Activated T-helper 1 cell treated with Interleukin-2 at 50 U/mL for 16 hours (primary cell): Measurements from ENCODE around the gene SLC11A1.

Experiments
- DNase-seq: peaks from one replicate; pipeline ENCODE4 v3.0.0-alpha.2; 2020; ENCODE audit warnings: low read depth

Gene SLC11A1

DNA sequence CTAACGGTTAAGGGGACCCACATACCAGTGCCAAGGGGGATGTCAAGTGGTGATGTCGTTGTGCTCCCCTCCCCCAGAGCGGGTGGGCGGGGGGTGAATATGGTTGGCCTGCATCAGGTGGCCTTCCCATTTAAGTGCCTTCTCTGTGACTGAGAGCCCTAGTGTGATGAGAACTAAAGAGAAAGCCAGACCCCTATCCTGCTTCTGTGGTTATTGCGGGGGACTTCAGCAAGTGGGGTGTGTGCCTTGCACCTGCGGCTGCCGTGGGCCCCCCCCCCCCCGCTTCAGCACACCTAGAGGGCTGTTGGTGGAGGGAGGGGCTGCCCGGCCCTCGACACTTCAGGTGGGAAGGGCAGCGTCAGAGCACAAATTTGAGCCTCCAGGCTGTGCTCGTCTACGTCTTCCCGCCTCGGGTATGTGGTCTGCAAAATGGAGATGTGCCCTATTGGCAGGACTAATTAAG lies 23.7 kb downstream of the SLC11A1 start:
- DNase-seq = no peak

DNA sequence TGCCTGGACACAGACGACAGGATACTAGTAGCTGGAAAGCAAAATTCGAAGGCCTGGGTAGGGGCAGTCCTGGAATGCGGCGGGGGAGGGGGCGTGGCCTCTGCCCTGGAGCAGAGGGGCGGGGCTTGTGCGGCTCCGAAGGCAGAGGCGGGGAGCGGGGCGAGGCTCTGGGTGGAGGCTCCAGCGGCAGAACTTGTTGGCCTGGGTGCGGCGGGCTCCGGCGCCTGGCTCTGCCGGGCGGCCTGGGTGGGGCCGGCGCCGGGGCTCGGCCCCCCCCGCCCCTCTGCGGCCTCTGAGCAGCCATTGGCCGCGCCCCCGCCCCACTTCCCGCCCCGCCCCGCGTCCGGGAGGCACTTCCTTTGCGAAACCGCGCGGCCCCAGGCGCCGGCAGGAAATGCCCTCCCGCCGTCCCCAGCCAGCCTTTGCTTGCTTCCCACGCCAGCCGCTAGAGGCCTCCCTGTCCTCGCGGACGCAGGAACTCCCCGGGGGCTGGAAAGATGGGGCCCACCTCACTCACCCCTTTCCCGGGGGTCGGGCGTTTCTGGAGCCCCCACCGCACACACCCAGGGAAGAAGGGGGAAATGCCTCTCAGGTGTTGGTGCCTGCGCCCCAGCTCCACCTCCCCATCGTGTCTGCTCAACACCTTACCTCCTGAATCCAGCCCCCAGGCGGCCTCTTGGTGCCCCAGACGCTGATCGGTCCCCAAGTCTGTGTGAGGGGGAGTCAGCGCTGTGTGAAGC lies 24.3 kb downstream of the SLC11A1 start:
- DNase-seq = peak; percentile 94

DNA sequence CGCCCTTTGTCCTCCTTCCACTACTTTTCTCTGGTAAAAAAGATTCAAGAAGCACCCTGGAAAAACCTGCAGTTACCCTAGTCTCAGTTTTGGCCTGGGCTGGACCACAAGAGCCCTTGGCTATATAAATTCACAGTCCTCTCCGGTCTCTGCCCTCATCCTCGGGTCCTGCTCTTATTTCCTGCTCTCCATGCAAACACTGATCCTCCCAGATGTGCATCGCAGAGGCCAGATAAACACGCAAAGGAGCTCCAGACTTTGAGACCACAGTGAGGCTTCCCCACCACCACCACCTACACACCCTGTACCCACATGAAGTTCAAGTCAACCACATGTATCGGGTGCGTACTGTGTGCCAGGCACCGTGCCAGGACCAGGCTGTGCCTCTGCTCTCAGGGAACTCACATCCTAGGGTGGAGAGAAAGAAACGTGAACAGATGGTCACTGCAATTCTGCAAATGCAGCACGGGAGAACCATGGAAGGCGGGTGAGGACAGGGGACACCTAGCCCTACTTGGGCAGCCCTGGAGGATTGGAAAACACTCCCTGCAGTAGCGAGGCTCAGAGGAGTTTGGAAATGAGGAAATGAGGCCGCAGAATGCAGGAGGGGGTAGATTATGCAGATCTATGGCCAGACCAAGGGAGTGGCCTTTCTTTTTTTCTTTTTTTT lies 25.0 kb downstream of the SLC11A1 start:
- DNase-seq = peak; percentile 56

DNA sequence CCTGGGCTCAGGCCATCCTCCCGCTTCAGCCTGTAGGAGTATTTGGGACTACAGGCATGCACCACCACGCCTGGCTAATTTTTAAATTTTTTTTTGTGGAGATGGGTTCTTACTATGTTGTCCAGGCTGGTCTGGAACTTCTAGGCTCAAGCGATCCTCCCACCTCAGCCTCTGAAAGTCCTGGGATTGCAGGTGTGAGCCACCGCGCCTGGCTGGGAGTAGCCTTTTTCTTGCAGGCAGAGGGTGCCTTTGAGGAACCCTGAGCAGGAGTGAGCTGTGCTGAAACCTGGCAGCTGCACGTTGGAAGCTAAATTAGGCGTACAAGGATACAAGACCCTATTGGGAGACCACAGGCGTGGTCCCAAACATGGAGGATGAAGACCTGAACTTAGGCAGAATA lies 25.6 kb downstream of the SLC11A1 start:
- no peak for DNase-seq

DNA sequence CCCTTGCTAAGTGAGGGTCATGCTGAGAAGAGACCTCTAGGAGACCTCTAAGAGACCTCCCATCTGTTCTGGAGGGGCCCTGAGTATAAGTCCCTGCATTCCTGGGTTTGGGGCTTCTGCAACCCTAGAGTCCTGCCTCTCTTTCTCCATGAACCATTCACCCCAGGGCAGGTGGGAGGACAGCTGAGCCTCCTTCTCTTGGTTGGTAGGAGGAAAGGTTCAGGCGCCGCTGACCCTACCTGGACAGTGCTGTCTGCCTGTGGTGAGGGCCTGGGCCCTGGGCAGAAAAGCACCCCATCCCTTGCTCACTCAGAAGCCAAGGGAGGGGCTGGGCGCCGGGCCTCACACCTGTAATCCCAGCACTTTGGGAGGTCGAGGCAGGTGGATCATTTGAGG lies 36.2 kb downstream of the SLC11A1 start:
- no peak for DNase-seq

DNA sequence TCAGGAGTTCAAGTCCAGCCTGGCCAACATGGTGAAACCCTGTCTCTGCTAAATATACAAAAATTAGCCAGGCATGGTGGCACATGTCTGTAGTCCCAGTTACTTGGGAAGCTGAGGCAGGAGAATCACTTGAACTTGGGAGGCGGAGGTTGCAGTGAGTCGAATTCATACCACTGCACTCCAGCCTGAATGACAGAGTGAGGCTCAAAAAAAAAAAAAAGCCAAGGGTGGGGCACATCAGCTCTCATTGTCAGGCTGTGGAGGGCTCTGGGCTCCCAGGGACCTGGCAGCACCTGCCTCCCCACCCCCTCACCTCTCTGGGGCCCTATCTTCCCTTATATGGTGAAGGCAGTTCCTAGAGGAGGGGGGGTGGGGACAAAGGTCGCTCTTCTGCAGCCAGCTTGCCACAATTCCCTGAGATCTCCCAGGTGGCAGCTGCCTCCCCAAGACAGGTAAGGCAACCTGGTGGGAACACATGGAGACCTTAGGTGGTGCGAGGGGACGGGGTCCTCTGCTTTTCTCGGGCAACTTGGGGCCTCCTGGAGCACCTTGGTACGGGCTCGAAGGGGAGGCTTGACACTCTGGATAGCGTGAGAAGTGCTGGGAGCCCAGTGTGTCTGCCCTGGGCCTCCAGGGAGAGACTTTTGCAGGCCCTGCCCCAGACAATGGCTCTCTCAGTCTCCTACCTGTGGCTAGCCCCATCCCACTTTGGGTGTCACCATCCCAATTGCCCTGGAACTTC lies 36.8 kb downstream of the SLC11A1 start, which contains the start of gene VIL1:
VIL1 (plus strand) TSS at position 407 of the 742 bp plus-strand sequence. CDS start 4,656 bp downstream, outside the sequence.
- DNase-seq = no peak

DNA sequence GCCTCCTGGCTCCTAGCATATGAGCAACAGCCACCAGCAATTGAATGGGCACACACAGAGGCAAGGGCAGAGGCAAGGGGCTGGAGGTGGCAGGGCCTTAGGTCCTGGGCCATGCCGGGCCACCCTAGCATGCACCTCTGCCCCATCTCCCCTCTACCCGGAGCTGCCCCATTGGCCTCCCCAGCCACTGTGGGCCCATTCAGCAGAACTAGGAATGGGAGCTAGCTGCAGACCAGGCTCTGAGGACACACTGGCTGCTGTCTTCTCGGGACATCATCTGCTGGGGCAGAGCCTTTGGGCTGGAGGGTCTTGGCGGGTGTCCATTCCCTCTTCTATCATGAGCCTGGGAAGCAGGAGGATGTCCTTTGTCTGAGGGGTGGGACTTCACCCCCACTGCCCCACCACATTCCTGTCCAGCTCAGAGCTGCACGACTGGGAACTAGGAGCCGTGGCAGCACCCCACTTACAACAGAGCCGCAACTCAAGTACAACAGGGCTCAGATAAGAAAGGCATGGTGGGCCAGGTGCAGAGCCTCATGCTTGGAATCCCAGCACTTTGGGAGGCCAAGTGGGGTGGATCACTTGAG lies 37.6 kb downstream of the SLC11A1 start:
- no peak for DNase-seq

DNA sequence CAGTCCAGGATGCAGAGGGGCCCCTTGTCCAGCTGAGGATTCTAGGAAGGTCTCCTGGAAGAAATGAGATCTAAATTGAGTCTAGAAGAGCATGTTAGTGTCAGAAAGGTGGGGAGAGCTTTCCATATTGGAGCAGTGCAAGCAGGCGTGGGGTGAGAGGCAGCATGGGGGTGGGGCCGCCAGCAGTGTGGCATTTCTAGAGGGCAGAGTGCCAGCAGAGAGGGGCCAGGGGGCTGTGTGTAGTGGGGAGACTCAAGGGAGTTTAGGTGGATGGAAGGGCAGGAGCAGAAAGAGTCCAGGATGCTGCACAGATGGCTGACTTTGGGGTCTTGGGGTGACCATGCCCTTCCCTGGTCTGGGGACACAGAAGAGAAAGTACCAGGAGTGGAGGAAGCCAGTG lies 39.0 kb downstream of the SLC11A1 start:
- DNase-seq = no peak

DNA sequence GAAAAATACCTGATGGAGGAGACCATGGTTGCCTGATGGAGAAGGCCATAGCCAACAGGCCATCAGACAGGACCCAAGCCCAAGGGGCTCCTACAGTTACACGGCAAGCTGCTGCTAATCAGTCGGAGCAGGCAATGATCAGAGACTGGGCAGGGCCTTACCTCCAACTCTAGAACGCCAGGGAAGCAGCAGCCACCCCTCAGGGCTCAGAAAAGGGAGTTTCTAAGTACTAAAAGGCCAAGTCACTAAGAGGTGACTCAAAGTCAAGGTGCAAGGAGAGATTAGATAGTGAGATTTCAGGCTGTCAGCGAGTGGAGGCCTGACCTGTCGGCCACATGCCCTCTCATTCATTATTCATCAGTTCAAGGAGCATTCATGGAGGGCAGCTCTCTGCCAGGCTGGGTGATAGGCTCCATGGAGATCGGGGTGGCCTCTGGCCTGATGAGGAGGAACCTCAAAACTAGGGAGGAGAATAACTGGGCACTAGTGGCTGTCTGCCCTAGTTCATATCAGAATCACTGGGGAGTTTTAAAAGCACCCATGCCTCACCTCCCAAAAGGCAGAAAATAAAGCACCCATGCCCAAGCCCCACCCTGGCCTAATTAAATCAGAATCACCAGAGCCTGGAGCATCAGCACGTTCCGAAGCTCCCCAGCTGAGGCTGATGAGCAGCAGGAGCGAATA lies 40.5 kb downstream of the SLC11A1 start:
- no peak for DNase-seq

DNA sequence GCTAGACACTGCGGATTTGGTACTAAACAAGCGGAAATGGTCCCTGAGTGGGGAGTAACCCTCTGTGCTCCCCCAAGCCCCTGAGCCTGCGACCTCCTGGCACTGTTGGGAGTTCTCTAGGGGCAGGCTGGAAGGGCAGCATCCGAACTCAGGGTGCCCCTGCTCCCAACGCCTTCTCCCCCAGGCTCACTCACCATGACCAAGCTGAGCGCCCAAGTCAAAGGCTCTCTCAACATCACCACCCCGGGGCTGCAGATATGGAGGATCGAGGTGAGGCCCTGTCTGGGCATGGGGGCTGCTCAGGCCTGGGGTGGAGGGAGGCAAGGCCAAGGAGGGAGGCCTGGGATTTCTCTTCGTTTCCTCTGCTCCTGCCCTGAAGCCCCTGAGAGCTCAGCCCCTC lies 41.5 kb downstream of the SLC11A1 start:
- DNase-seq = no peak

DNA sequence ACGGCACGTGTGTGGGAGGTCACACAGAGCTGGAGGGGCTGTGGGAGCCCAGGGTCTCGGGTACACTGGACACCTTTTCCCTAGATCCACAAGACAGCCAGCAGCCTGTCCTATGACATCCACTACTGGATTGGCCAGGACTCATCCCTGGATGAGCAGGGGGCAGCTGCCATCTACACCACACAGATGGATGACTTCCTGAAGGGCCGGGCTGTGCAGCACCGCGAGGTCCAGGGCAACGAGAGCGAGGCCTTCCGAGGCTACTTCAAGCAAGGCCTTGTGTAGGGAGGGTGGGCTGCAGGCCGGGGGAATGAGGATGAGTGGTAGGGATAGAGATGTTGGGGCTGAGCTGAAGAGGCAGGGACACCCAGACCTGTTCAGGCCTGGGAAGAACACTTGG lies 43.5 kb downstream of the SLC11A1 start:
- no peak for DNase-seq

DNA sequence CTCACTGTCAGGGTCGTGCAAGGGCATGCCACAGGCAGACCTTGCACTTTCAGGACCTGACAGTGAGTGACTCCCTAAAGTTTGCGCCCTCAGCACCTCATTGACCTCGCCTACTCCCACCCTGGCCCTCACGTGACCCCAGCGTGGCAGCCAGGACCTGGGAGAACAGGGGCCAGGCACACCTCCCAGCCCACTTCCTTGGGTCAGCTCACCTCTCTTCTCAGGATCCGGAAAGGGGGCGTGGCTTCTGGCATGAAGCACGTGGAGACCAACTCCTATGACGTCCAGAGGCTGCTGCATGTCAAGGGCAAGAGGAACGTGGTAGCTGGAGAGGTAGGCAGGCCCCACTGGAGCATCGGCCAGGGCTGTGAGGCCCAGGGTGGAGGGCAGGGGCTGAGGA lies 45.7 kb downstream of the SLC11A1 start:
- no peak for DNase-seq

DNA sequence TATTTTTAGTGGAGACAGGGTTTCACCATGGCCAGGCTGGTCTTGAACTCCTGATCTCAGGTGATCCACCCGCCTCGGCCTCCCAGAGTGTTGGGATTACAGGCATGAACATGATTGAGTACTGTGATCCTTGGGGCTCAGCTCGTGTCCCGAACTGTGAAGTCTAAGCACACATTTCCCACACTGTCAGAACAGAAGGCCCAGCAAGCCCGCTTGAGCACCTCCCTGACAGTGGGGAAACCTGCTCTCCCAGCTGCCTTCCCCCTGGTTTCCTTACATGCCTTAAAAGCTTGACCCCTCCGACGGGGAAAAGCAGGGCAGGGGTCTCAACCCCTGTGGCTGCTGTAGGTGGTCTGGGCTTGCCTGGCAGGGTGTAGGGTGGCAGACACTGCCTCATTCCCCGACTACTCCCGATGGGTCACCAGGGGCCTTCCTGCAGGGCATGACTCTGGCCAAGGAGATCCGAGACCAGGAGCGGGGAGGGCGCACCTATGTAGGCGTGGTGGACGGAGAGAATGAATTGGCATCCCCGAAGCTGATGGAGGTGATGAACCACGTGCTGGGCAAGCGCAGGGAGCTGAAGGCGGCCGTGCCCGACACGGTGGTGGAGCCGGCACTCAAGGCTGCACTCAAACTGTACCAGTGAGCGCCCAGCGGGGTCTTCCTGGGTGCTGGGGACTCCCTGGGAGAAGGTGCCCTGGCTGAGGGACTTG lies 46.9 kb downstream of the SLC11A1 start:
- no peak for DNase-seq

DNA sequence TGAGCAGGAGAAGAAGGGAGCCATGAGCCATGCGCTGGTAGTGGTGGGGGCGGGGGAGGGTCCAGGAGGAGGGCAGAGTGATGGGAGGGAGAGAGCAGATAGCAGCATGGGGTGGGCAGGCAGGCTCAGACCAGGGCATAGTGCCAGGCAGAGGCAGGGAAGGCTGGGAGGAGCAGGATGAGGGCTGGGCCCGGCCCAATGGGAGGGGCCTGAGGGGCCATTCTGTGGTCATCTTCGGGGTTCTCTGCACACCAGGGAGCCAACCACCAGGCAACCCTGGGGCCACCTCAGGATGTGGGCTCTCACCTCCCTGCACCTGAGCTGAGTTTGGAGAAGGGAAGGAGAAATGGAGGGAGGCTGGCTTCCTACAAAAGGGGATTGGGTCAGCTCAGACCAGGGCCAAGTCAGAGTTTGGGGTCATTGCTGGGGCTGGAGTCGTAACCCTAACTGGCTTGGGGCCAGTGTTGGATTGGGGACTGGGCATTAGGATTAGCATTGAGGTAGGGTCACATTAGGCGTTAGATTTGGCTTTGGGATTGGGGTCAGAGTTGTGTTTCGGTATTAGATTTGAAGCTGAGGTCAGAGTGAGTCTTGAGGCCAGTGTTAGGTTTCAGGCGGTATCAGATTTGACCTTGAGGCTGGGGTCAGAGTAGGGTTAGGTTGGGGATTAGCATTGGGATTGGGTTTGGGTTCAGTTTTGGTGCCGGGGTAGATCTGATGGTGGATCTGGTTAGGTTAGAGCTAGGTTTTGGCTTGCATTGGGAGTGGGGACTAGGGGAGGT lies 48.0 kb downstream of the SLC11A1 start:
- no peak for DNase-seq

DNA sequence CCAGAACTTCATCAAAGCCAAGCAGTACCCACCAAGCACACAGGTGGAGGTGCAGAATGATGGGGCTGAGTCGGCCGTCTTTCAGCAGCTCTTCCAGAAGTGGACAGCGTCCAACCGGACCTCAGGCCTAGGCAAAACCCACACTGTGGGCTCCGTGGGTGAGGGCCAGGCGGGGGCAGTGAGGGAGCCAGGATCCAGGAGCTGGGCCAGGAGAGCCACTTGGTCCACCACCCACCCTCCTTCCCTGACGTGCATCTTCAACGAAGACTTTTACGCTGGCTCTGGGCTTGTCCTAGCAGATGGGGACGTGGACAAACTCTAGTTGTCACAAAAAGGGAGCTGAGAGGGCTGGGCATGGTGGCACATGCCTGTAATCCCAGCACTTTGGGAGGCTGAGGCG lies 48.6 kb downstream of the SLC11A1 start:
- no peak for DNase-seq

DNA sequence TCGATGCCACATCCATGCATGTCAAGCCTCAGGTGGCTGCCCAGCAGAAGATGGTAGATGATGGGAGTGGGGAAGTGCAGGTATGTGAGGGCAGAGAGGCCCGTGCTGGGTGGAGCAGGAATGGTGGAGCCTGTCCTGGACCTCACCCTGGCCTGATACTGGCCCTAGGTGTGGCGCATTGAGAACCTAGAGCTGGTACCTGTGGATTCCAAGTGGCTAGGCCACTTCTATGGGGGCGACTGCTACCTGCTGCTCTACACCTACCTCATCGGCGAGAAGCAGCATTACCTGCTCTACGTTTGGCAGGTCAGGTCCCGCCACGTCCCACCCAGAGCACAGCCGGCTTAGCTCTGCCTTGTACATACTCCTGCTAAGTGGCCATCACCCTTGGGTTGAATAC lies 49.8 kb downstream of the SLC11A1 start:
- no peak for DNase-seq

DNA sequence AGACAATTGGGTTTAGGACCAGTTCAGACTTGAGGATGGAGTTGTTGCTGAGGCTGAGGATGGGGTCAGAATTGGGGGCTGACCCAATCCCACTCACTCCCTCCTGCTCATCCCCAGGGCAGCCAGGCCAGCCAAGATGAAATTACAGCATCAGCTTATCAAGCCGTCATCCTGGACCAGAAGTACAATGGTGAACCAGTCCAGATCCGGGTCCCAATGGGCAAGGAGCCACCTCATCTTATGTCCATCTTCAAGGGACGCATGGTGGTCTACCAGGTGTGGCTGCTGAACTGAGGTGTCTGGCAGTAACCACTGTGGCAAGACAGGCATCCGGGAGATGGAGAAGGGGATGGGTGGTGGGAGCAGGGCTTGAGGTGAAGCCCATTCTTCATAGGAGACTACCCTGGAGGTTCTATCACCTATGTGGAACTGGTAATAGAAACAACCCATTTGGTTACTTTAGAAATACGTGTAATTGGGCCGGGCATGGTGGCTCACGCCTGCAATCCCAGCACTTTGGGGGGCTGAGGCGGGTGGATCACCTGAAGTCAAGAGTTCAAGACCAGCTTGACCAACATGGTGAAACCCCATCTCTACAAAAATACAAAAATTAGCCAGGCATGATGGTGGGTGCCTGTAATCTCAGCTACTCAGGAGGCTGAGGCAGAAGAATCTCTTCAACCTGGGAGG lies 50.7 kb downstream of the SLC11A1 start:
- DNase-seq = no peak

DNA sequence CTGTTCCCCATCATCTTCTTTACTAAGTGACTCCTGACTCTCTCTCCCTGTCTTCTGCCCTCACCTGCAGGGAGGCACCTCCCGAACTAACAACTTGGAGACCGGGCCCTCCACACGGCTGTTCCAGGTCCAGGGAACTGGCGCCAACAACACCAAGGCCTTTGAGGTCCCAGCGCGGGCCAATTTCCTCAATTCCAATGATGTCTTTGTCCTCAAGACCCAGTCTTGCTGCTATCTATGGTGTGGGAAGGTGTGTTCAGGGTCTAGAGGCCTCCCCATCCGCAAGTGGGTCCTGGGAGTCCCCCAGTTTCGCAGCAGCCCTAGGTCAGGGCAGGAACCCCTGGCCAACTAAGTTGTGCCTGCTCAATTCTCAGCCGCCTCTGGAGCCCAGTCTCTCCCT lies 52.4 kb downstream of the SLC11A1 start:
- DNase-seq = no peak

DNA sequence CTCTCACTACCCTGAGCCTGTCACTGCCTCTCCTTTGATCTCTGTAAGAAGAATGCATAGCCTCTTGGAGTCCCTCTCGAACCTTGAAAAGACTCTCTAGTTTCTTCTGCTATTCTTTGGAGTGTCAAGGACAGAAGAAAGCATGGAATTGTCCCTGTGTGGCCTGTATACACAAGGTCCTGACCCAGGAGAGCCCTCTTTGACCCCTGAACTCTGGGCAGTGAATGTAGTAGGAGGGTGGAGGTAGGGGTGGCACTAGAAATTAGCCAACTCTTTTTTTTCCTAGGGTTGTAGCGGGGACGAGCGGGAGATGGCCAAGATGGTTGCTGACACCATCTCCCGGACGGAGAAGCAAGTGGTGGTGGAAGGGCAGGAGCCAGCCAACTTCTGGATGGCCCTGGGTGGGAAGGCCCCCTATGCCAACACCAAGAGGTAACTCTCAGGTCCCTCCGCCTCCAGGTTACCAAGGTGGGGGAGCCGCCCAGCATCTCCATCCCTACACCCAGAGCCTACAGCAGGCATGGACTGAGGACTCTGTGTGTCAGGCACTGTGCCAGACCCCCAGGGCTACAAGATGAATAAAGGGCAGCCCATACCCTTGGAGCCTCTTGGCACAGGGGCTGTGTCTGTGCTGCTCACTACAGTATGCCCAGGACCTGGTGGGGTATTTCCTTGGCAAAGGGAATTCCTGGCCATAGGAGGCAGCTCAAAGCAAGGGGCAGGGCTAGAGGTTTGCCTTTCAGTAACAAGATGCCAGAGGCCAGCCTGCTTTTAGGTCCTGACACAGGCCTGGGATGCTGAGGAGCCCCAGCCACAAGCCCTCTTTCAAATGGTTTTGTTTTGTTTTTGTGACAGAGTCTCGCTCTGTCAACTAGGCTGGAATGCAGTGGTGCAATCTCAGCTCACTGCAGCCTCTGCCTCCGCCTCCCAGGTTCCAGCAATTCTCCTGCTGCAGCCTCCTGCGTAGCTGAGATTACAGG lies 53.2 kb downstream of the SLC11A1 start:
- DNase-seq = no peak
